M059J (cell line): ENCODE measurements around the gene ZNF213. TPM values are rescaled to one million over a fixed set of nuclear protein-coding genes. Genes with fewer than 3 reads are reported as not detected.
A peak's percentile ranks its signal among the peaks of the same experiment; 100 is the strongest.

Source experiments
- DNase-seq: peaks from one replicate; pipeline ENCODE4 v3.0.0-alpha.2; 2012; ENCODE audit warnings: low read depth
- total RNA-seq: library from RNA; depleted of rRNA; stranded (reverse); fragments of >200 nt; shearing (Covaris generic); gene quantifications from 2 replicates; pipeline ENCODE4 v1.2.3, GENCODE V29; 2014

Gene ZNF213
- total RNA-seq, 1 experiment from 2014 or later: 6.2 TPM

DNA sequence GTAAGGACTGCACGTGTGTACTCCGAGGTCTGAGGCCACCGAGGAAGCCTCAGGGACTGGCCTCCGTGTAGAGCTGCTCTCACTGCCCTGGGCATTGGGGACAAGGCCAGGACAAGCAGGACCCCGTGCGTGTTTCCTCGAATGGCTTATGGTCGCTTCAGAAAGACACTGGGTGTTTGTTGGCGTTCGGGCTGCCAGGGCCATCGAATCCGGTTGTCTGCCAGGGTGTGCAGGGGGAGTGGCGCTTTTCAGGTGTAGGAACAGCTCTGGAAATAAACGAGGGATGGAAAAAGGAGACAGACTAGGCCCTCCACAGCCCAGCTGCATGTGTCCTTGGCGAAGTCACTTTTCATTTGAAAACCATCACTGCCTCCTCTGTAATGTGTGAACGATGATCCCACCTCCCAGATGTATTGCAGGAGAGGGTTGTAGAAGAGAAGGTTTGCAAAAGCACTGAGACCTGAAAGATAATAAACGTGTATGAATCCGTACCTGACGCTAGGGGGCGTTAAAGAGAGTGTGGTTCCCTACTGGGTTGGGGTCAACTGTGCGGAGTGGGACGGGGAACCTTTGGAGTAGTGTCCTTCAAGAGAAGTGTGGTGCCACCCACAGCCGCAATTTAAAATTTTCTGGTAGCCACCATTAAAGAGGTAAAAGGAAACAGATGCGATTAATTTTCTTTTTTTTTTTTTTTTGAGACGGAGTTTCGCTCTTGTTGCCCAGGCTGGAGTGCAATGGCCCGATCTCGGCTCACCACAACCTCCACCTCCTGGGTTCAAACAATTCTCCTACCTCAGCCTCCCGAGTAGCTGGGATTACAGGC is 33.6 kb upstream of the ZNF213 start:
- DNase-seq: peak; percentile 36

DNA sequence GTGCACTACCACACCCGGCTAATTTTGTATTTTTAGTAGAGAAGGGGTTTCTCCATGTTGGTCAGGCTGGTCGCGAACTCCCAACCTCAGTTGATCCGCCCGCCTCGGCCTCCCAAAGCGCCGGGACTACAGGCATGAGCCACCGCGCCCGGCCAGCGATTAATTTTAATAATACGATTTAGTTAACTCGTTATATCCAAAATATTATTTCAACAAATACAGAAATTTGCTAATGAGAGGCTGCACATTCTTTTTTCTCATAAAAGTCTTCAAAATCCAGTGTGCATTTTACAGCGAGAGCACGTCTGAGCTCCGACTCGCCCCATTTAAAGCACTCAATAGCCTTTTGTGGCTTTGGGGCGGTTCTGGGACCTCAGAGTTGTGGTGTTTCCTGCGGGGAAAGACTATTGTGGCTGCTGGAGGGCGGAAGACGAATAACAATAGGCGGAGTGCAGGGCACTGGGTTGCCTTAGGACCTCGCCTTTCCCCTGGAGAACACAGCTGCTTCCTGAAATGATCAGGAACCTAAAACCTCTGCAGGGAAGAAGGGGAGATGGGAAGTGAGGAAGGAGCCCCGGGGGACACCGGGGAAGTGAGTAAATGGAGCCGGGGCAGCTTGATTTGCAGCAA is 32.9 kb upstream of the ZNF213 start:
- DNase-seq: no peak

DNA sequence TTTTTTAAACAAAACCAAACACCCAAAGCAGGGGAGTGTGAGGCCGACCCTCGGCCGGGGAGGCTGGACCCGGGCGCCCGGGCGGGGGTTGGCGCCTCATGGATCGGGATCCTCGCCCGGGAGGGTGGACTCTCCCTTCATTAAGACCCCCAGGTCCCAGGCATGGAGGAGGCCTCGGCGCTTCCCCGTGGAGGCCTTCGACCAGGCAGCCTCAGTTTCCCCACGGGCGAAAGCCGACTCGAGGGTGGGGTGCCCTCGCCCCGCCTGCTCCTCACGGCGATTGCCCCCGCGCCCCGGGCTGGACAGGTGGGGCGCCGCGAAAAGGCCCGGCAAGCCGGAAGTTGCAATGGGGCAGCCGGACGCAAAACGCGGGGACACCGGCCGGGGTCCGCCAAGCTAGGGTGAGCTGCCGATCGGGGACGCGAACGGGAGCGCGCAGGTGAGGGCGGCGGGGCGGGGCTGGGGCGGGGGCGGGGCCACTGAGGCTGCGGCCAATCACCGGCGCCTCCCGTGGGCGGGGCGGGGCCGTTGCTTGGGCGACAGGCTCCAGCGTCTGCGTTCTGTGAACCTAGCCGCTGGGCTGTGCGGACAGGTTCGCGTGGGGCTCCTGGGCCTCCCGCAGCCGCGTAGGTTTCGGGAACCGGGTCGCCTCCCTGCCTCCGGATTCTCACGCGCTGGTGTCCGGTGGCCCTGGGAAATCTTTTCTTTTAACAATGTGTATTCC is 28.5 kb upstream of the ZNF213 start:
- DNase-seq: peak; percentile 85

DNA sequence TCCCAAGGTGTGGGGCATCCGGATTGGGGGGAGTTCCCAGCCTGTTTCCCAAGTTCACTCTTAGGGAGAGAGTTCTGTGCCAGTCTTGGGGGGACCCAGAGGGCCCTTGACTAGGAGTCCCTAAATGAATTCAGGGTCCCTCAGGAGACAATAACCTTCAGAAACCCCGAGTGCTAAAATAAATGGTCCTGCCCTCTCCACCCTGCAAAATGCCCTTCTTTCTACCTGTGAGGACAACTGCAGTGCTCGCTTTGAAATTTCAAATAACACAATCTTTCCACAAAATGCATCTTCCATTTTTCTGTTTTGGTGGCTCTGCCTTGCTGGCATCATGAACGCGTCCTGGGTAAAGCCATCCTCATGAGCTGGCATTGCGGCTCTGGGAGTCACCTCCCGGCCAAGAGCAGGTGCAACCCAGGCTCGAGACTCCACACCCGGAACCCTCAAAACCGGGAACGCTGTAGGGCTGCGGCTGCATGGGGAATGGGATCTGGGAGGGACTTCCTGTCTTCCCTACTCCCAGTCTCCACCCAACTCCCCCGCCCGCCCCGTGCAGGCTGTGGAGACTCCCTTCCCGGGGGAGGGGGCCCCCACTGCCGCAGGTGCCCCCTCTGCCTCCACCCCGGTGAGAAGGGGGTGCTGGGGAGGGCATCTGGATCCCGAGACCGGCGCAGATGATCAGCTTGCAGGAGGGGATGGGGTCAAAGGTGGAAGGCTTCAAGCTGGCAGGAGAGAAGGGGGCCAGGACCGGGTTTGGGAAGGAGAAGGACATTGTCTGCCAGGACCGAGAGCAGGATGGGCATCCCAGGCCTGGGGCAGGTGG is 22.6 kb upstream of the ZNF213 start, which contains the start of gene ZNF205:
ZNF205 (plus strand) TSS at position 529 of the 823 bp plus-strand sequence. CDS start 845 bp downstream, outside the sequence.
- DNase-seq: peak; percentile 78

DNA sequence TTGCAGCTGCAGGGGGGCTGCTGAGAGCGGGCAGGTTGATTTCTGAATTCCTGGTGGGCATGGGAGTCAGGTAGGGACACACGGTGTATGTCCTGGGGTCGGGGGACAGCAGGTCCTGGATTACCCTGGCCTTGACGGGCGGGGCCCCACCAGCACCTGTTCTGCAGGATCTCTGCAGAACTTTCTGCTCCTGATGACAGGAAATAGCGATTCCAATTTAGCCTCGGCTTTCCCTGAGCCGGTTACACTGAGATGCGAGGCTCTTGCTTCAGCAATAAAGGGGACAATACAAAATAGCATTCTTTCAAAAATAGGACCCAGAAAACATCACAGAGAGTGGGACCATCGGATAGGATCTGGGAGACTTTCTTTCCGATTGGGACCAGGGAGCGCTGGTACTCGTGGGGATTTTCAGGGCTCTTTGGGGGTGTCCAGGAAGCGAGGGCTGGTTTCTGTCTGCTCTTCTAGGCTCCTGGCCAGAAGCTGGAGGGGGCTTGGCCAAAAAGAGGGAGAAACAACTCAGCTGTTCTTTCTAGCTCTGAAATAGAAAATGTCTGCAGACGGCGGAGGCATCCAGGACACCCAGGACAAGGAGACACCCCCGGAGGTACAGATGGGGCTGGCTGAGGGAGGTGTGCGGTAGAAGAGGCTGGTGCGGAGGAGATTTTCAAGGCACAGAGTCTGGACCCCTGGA is 21.8 kb upstream of the ZNF213 start:
- no peak for DNase-seq

GRCh38 chr16:3113765-3114479 is 20.9 kb upstream of the ZNF213 start:
- peak; percentile 73 for DNase-seq

DNA sequence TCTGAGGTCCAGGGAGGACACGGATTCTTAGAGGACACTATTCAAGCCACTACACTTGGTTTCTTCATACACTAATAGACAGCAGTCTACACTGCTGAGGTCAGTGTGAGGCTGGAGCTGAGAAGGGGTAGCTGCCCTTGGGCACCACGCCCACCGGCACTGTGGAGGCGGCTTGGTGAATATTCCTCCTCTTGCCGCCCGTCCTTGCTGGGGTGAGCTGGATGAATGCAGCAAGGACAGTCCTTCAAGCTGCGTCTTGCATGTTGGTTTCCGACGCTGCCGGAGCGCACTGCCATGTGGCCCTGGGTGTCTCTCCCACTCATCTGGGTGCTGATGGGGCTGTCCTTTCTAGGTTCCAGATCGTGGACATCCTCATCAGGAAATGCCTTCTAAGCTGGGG is 19.8 kb upstream of the ZNF213 start:
- DNase-seq: no peak

GRCh38 chr16:3115561-3115960 is 19.3 kb upstream of the ZNF213 start:
- DNase-seq: no peak

GRCh38 chr16:3118204-3118790 is 16.5 kb upstream of the ZNF213 start:
- no peak for DNase-seq

GRCh38 chr16:3118846-3119245 is 16.0 kb upstream of the ZNF213 start:
- no peak for DNase-seq

DNA sequence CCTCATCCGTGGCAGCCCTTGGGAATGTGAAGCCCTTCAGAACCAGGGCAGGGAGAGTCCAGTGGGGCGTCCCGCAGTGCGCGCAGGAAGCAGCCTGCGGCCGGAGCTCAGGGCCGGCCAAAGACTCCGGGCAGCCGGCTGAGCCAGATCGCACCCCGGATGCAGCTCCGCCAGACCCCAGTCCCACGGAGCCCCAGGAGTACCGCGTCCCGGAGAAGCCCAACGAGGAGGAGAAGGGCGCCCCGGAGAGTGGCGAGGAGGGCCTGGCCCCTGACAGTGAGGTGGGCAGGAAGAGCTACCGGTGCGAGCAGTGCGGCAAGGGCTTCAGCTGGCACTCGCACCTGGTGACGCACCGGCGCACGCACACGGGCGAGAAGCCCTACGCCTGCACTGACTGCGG is 15.5 kb upstream of the ZNF213 start:
- DNase-seq: no peak

- no peak for DNase-seq
These were observed 15.0 kb upstream of the ZNF213 start for GRCh38 chr16:3119701-3120408.

- DNase-seq: no peak
These were observed 14.4 kb upstream of the ZNF213 start for GRCh38 chr16:3120435-3120834.

DNA sequence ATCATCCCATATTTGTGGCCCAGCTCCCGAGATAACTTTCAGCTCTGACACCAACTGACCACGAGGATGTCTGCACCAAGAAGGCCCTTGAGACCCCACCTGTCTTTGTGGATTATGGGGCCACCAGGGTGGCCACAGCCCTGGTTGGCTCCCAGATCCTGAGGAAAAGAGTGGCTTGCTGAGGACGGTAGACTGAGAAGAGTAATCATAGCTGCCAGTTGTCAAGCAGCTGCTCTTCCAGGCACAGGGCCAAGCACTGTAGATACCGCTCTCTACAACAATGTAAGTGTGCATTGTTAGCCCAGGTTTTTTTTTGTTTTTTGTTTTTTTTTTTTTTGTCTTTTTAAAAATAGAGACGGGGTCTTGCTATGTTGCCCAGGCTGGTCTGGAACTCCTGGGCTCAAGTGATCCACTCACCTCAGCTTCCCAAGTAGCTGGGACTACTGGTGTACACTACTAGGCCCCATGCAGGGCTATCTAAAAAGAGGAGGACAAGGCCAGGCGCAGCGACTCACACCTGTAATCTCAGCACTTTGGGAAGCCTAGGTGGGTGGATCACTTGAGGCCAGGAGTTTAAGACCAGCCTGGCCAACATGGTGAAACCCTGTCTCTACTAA is 12.9 kb upstream of the ZNF213 start:
- no peak for DNase-seq

GRCh38 chr16:3122926-3123570 is 11.8 kb upstream of the ZNF213 start:
- DNase-seq: peak; percentile 13

- DNase-seq: peak; percentile 95
These were observed 10.6 kb upstream of the ZNF213 start for GRCh38 chr16:3123986-3124886.

DNA sequence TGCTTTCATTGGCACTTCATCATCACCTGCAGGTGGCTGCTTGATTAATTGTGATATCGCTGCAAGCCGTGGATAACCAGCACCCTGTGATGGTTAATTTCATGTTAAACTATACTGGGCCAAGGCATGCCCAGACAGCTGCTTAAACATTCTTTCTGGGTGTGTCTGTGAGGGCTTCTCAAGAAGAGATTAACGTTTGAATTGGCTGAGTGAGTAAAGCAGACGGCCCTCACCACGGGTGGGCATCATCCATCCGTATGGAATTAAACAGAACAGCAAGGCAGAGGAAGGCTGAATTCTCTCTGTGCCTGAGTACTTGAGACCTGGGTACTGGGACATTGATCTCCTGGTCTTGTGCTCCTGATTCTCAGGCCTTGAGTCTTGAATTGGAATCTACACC is 7.1 kb upstream of the ZNF213 start:
- no peak for DNase-seq
